MM.1S (cell line): ENCODE measurements around the gene RABGAP1L.

Experiments
- DNase-seq: peaks from one replicate; pipeline ENCODE4 v3.0.0-alpha.2; 2015
- H2AFZ ChIP-seq: fragments of 300-600 bp; sonication (generic); 2 replicates; pipeline ENCODE4 v1.6.0; 2016; ENCODE audit warnings: antibody characterized with exemption, low read length
- H3F3A ChIP-seq: fragments of 300-600 bp; sonication (generic); 2 replicates; pipeline ENCODE4 v1.6.1; 2016; ENCODE audit warnings: mild to moderate bottlenecking, antibody characterized with exemption, low read length, moderate library complexity, mixed read lengths; ENCODE audit not compliant: insufficient read depth
- H3K27ac ChIP-seq: fragments of 300-600 bp; sonication (generic); 2 replicates; pipeline ENCODE4 v1.5.1; 2016; ENCODE audit warnings: mild to moderate bottlenecking, low read length
- H3K27me3 ChIP-seq: fragments of 300-600 bp; sonication (generic); replicated peaks from 2 replicates; pipeline ENCODE4 v1.6.0; 2016; ENCODE audit warnings: low read length; ENCODE audit not compliant: insufficient read depth
- H3K36me3 ChIP-seq: fragments of 300-600 bp; sonication (generic); replicated peaks from 2 replicates; pipeline ENCODE4 v1.6.1; 2016; ENCODE audit warnings: mild to moderate bottlenecking, low read length, mixed read lengths; ENCODE audit not compliant: insufficient read depth
- H3K4me1 ChIP-seq: fragments of 300-600 bp; sonication (generic); 2 replicates; pipeline ENCODE4 v1.6.1; 2016; ENCODE audit warnings: low read length, mixed read lengths
- H3K4me2 ChIP-seq: fragments of 300-600 bp; sonication (generic); 2 replicates; pipeline ENCODE4 v1.6.0; 2016; ENCODE audit warnings: low read depth, low read length
- H3K4me3 ChIP-seq: fragments of 300-600 bp; sonication (generic); 2 replicates; pipeline ENCODE4 v1.5.1; 2016; ENCODE audit warnings: low read length, mixed read lengths
- H3K79me2 ChIP-seq: fragments of 300-600 bp; sonication (generic); 2 replicates; pipeline ENCODE4 v1.6.1; 2016; ENCODE audit warnings: mixed run types, low read length, mixed read lengths
- H3K9ac ChIP-seq: fragments of 300-600 bp; sonication (generic); 2 replicates; pipeline ENCODE4 v1.6.1; 2016; ENCODE audit warnings: low read length, mixed read lengths
- H3K9me2 ChIP-seq: fragments of 300-600 bp; sonication (generic); replicated peaks from 2 replicates; pipeline ENCODE4 v1.6.1; 2016; ENCODE audit warnings: mild to moderate bottlenecking, low read length, mixed read lengths; ENCODE audit not compliant: insufficient read depth
- H3K9me3 ChIP-seq: fragments of 300-600 bp; sonication (generic); replicated peaks from 2 replicates; pipeline ENCODE4 v1.6.1; 2016; ENCODE audit warnings: mild to moderate bottlenecking, low read length, mixed read lengths; ENCODE audit not compliant: insufficient read depth
- H4K20me1 ChIP-seq: fragments of 300-600 bp; sonication (generic); 2 replicates; pipeline ENCODE4 v1.6.1; 2016; ENCODE audit warnings: mild to moderate bottlenecking, low read length, moderate library complexity, mixed read lengths; ENCODE audit not compliant: insufficient read depth
- EZH2 ChIP-seq: fragments of 300-600 bp; sonication (generic); optimal IDR thresholded peaks from 2 replicates; pipeline ENCODE3; 2017; ENCODE audit warnings: low read depth, mild to moderate bottlenecking, antibody characterized with exemption, low read length, mixed read lengths
- EZH2phosphoT487 ChIP-seq: fragments of 300-600 bp; sonication (generic); IDR thresholded peaks from 2 replicates; pipeline ENCODE4 v1.6.1; 2018; ENCODE audit warnings: antibody characterized with exemption, low read length
- TF ChIP-seq, protein P1 (sequence below): fragments of 300-600 bp; sonication (generic); IDR thresholded peaks from 2 replicates; pipeline ENCODE4 v1.5.1; 2016; ENCODE audit warnings: antibody characterized with exemption, low read length, mixed read lengths

The RABGAP1L gene

DNA sequence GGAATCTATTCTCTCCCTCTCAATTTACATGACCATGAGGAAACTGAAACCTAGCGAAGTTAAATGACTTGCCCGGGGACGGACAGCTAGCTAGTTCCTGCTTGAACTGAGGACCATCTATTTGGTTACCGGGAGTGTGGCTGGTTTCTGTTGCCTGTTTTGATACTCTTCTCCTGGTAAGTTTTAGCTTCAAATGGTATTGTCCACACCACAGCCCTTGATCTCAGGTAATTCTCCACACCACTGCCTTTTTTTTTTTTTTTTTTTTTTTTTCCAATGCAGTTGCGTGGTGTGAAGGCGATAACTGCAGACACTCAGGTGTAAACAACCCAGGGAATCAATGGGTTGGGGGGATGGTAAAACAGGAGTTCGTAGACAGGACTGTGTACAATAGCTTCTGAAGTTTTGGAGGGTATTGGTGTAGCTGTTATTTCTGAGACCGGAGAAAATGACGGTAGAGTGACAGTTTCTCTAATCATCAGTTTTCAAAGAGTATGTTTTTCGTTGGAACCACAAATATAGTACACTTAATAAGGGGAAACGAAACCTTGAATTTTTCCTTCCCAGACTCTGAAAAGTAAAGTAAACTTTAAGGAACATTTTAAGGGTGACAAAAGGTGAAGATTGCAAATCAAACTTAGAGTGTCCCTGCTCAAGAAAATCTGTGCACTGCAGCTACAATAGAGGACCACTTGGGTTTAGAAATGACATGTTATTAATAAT is 715.2 kb downstream of the RABGAP1L start:
- Histone ChIP-seq H3K9ac (peak overlapping the region; percentile 13; the same call in 1 of the 2 replicates), H3K4me2 (peak overlapping the region; percentile 64), H2AFZ (peak overlapping the region; percentile 37), H3K27me3 (no peaks in the 10 kb centered on the region), H3K9me2 (no peaks in the 10 kb centered on the region), H3K36me3 (no peaks in the 10 kb centered on the region), H3K79me2 (no peaks in the 10 kb centered on the region), H3K27ac (peak overlapping the region; percentile 64; the same call in 1 of the 2 replicates), H3K9me3 (no peaks in the 10 kb centered on the region), H4K20me1 (no peaks in the 10 kb centered on the region), H3K4me1 (peaks cover 27% of the 10 kb centered on the region), H3F3A (peaks cover 21% of the 10 kb centered on the region), H3K4me3 (peak overlapping the region; percentile 50)
- peak; percentile 74 for DNase-seq
- TF ChIP-seq EZH2phosphoT487 = no peak
- TF ChIP-seq, protein P1, sequence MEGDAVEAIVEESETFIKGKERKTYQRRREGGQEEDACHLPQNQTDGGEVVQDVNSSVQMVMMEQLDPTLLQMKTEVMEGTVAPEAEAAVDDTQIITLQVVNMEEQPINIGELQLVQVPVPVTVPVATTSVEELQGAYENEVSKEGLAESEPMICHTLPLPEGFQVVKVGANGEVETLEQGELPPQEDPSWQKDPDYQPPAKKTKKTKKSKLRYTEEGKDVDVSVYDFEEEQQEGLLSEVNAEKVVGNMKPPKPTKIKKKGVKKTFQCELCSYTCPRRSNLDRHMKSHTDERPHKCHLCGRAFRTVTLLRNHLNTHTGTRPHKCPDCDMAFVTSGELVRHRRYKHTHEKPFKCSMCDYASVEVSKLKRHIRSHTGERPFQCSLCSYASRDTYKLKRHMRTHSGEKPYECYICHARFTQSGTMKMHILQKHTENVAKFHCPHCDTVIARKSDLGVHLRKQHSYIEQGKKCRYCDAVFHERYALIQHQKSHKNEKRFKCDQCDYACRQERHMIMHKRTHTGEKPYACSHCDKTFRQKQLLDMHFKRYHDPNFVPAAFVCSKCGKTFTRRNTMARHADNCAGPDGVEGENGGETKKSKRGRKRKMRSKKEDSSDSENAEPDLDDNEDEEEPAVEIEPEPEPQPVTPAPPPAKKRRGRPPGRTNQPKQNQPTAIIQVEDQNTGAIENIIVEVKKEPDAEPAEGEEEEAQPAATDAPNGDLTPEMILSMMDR = no peak

DNA sequence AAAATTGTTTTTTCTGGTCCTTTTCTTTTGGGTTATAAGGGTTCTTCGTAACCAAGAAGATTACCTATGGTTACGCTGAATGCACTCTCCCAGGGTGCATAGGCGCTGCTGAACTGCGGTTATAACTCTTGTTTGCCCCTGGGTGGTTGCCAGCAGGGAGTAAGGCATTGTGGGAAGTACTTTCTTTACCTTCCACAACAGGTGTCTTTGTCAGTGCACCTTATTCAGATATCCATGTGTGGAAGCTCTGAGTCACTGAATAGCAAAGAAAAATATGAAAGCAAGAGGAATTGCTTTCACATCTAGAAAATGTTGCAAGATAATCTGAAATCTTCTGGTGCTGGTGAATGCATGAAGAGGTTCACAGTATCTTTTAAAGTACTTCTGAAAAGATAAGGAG is 716.0 kb downstream of the RABGAP1L start:
- Histone ChIP-seq H3K36me3 (no peaks in the 10 kb centered on the region), H3K9ac (no peak overlapping the region), H3K9me3 (no peaks in the 10 kb centered on the region), H2AFZ (no peak overlapping the region), H3K27me3 (no peaks in the 10 kb centered on the region), H4K20me1 (no peaks in the 10 kb centered on the region), H3K4me2 (peak overlapping the region; percentile 64), H3K9me2 (no peaks in the 10 kb centered on the region), H3K79me2 (no peaks in the 10 kb centered on the region), H3K4me3 (peak overlapping the region; percentile 50), H3K4me1 (peaks cover 27% of the 10 kb centered on the region), H3K27ac (peak overlapping the region; percentile 64; the same call in 1 of the 2 replicates), H3F3A (peaks cover 21% of the 10 kb centered on the region)
- DNase-seq = peak; percentile 42
- TF ChIP-seq EZH2phosphoT487 (no peak), EZH2 (no peak)
- TF ChIP-seq, protein P1 = no peak; the same call in 1 of the 2 replicates

DNA sequence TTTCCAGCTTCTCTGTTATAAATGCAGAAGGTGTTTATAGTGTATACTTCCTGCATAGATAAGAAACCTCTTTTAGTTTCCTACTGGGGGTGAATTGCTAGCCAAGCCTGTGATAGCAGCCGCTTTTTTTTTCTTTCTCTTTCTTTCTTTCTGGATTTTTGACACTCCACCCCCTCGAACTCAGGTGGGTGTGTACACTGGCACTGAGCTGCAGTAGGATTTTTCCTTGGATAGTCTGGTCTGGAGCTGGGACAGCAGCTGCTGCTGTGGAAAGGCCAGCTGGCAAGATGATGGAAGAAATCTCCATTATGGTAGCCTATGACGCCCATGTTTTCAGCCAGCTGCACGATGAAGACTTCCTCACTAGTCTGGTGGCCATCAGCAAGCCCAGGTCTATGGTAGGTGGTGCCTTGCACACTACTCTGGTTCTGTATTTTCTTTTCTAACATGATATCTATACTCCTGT is 717.9 kb downstream of the RABGAP1L start:
- Histone ChIP-seq H3K79me2 (no peaks in the 10 kb centered on the region), H3K36me3 (no peaks in the 10 kb centered on the region), H3K4me1 (peaks cover 18% of the 10 kb centered on the region), H3K4me3 (no peak overlapping the region), H3K9me2 (no peaks in the 10 kb centered on the region), H4K20me1 (no peaks in the 10 kb centered on the region), H3K9me3 (no peaks in the 10 kb centered on the region), H3K27me3 (no peaks in the 10 kb centered on the region), H2AFZ (no peak overlapping the region), H3K4me2 (no peak overlapping the region), H3K27ac (no peak overlapping the region), H3F3A (peaks cover 21% of the 10 kb centered on the region), H3K9ac (no peak overlapping the region)
- TF ChIP-seq EZH2phosphoT487 = no peak
- TF ChIP-seq, protein P1 = no peak
- TF ChIP-seq EZH2 = no peak
- no peak for DNase-seq
